ENCODE data around the gene ZNF384. TPM values are rescaled to one million over a fixed set of nuclear protein-coding genes. Genes with fewer than 3 reads are reported as not detected.

Gene ZNF384
- total and polyA plus RNA-seq, 10 of the 15 experiments (the other 5 are each of a cell fraction or from before 2014, with no cell fraction given): 0.46 to 81.5 (median 30.5) TPM

DNA sequence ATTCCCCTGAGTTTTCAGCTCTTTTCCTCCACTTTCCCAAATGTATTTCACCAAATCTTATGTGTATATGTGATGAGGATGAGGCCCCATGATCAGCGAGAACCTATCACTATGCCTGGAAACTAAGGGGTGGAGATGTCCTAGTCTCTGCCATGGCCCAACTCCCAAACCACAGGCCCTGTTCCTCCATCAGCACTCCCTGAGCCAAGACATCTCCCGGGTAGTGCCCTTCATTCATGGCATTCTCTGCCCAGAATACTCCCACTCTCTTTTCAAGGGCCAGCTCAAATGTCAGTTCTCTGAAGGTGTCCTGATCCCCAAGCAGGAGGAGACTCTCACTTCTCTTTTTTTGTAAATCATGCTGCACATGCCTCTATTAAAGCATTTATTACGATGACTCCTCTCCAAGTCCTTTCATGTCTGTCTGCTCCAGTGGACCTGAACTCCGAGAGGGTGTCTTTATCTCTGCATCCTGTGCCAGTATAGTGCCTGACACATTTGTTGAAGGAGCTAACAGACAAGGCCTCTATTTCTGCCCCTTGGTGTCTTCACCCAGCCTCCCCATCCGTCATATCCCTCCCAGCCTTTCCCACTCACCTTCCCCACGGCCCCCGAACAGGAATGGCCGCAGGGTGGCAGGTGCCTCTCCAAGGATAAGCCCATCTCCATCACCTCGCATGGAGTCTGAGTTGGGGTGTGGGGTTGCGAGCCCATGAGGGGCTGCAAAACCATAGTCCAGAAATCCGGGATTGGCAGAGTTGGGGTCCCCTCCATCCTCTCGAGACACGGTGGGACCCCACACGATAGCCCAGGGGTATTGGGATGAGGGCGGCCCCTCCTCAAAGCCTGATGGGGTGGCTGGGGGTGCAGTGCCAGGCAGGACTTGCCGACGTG, 7.8 kb upstream of the ZNF384 start (continued):
- TF ChIP-seq, protein P1, sequence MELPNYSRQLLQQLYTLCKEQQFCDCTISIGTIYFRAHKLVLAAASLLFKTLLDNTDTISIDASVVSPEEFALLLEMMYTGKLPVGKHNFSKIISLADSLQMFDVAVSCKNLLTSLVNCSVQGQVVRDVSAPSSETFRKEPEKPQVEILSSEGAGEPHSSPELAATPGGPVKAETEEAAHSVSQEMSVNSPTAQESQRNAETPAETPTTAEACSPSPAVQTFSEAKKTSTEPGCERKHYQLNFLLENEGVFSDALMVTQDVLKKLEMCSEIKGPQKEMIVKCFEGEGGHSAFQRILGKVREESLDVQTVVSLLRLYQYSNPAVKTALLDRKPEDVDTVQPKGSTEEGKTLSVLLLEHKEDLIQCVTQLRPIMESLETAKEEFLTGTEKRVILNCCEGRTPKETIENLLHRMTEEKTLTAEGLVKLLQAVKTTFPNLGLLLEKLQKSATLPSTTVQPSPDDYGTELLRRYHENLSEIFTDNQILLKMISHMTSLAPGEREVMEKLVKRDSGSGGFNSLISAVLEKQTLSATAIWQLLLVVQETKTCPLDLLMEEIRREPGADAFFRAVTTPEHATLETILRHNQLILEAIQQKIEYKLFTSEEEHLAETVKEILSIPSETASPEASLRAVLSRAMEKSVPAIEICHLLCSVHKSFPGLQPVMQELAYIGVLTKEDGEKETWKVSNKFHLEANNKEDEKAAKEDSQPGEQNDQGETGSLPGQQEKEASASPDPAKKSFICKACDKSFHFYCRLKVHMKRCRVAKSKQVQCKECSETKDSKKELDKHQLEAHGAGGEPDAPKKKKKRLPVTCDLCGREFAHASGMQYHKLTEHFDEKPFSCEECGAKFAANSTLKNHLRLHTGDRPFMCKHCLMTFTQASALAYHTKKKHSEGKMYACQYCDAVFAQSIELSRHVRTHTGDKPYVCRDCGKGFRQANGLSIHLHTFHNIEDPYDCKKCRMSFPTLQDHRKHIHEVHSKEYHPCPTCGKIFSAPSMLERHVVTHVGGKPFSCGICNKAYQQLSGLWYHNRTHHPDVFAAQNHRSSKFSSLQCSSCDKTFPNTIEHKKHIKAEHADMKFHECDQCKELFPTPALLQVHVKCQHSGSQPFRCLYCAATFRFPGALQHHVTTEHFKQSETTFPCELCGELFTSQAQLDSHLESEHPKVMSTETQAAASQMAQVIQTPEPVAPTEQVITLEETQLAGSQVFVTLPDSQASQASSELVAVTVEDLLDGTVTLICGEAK (IDR thresholded peaks at IDR 0.05; ENCODE audit: borderline replicate concordance): no peak
- TF ChIP-seq RAD21 (IDR thresholded peaks at IDR 0.05; ENCODE audit: insufficient read depth, low read depth, low read length): no peak
- peak; percentile 53; the same call in 1 of the 2 replicates for TF ChIP-seq NBN (IDR thresholded peaks at IDR 0.05)
- 0 out of 2 replicates have a peak, but pooled peaks have one; percentile 13 for TF ChIP-seq RUNX3 (IDR thresholded peaks at IDR 0.05; ENCODE audit: low read length)
- no peak for TF ChIP-seq GATAD2B (conservative IDR thresholded peaks at IDR 0.05; ENCODE audit: low read depth)
- TF ChIP-seq DPF2 (IDR thresholded peaks at IDR 0.05): peak; percentile 56; the same call in 1 of the 2 replicates
- TF ChIP-seq CHD4 (IDR thresholded peaks at IDR 0.05): no peak
- no peak for TF ChIP-seq LARP7 (IDR thresholded peaks at IDR 0.05)
- no peak for TF ChIP-seq PML (IDR thresholded peaks at IDR 0.05; ENCODE audit: low read length)
- TF ChIP-seq SPI1 (IDR thresholded peaks at IDR 0.05; ENCODE audit: borderline replicate concordance, insufficient read depth, low read depth, low read length): peak; percentile 95
- 0 out of 2 replicates have a peak, but pooled peaks have one; percentile 31 for TF ChIP-seq SMARCA5 (IDR thresholded peaks at IDR 0.05)
- TF ChIP-seq IKZF1 (conservative IDR thresholded peaks at IDR 0.05): peak; percentile 71
- 0 out of 3 replicates have a peak, but pooled peaks of 1 of the 2 experiments have one; percentile 13 for TF ChIP-seq EGR1 (IDR thresholded peaks at IDR 0.05; ENCODE audit: borderline replicate concordance in 1 of 2, low read depth in 2 of 2, low read length in 2 of 2)
- no peak for TF ChIP-seq SIX5 (IDR thresholded peaks at IDR 0.05; ENCODE audit: low read depth, low read length, severe bottlenecking)
- TF ChIP-seq RB1 (IDR thresholded peaks at IDR 0.05; ENCODE audit: borderline replicate concordance): no peak
- TF ChIP-seq GABPA (IDR thresholded peaks at IDR 0.05; ENCODE audit: low read depth): no peak
- no peak for TF ChIP-seq ZSCAN29 (IDR thresholded peaks at IDR 0.05)
- no peak for TF ChIP-seq JUND (IDR thresholded peaks at IDR 0.05; ENCODE audit: low read depth, low read length)
- TF ChIP-seq, protein P2, sequence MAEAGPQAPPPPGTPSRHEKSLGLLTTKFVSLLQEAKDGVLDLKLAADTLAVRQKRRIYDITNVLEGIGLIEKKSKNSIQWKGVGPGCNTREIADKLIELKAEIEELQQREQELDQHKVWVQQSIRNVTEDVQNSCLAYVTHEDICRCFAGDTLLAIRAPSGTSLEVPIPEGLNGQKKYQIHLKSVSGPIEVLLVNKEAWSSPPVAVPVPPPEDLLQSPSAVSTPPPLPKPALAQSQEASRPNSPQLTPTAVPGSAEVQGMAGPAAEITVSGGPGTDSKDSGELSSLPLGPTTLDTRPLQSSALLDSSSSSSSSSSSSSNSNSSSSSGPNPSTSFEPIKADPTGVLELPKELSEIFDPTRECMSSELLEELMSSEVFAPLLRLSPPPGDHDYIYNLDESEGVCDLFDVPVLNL (IDR thresholded peaks at IDR 0.05; ENCODE audit: low read depth, low read length): no peak
- TF ChIP-seq ZNF384 (IDR thresholded peaks at IDR 0.05; ENCODE audit: borderline replicate concordance, low read depth, low read length): no peak
- no peak for TF ChIP-seq BRCA1 (IDR thresholded peaks at IDR 0.05; ENCODE audit: low read depth, low read length)
- TF ChIP-seq MTA2 (IDR thresholded peaks at IDR 0.05; ENCODE audit: low read depth): peak; percentile 40; the same call in 1 of the 2 replicates
- TF ChIP-seq POLR2AphosphoS2 (IDR thresholded peaks at IDR 0.05; ENCODE audit: low read depth, low read length): no peak
- no peak for TF ChIP-seq ATF3 (IDR thresholded peaks at IDR 0.05; ENCODE audit: borderline replicate concordance, extremely low read depth, low read depth, low read length)
